Uterus (tissue), 4 donors: ENCODE measurements around the gene FAM118A. TPM values are rescaled to one million over a fixed set of nuclear protein-coding genes. Genes with fewer than 3 reads are reported as not detected.

ENCODE experiments used
- DNase-seq, 2 donors: peaks; one replicate each; pipeline ENCODE4 v3.0.0-alpha.2; 2019 to 2020
- H3K27ac ChIP-seq, 2 donors: fragments of 200-600 bp; sonication (generic); 1 replicate in 1 of 2; 2 replicates in 1 of 2; pipeline ENCODE4 v1.5.1; 2016 to 2018
- H3K27me3 ChIP-seq, 2 donors: fragments of 200-600 bp; sonication (generic); one replicate each; pipeline ENCODE4 v1.5.1; 2018 to 2019; ENCODE audit warnings: control low read depth in 1 of 2
- H3K36me3 ChIP-seq, 2 donors: fragments of 200-600 bp; sonication (generic); one replicate each; pipeline ENCODE4 v1.5.1; 2019; ENCODE audit warnings: control low read depth in 1 of 2
- H3K4me1 ChIP-seq, 2 donors: fragments of 200-600 bp; sonication (generic); one replicate each; pipeline ENCODE4 v1.5.1; 2018 to 2019; ENCODE audit warnings: control low read depth in 1 of 2
- H3K4me3 ChIP-seq, 2 donors: fragments of 200-600 bp; sonication (generic); 1 replicate in 1 of 2; 2 replicates in 1 of 2; pipeline ENCODE4 v1.5.1; 2018 to 2019; ENCODE audit warnings: mild to moderate bottlenecking in 1 of 2
- H3K9me3 ChIP-seq, 2 donors: fragments of 200-600 bp; sonication (generic); one replicate each; pipeline ENCODE4 v1.5.1; 2019; ENCODE audit warnings: control low read depth in 1 of 2
- POLR2A ChIP-seq, 2 donors: fragments of 450-650 bp; IDR thresholded peaks; one replicate each; pipeline ENCODE4 v1.6.1; 2016; ENCODE audit warnings: antibody characterized with exemption in 2 of 2, mild to moderate bottlenecking in 1 of 2, moderate library complexity in 1 of 2
- intact Hi-C: fragments of 100-400 bp; cut with DNase I; formaldehyde crosslinking; loops from one replicate; pipeline ENCODE4 v1.15.1; 2023; ENCODE audit warnings: low total_unique reads
- total RNA-seq, 4 donors: library from RNA; depleted of rRNA in 3 of 4; stranded (reverse); fragments of >200 nt in 3 of 4; gene quantifications; one replicate each; pipeline versions ENCODE4 v1.1.0 to v1.2.4, GENCODE V29; 2014 to 2023
- TF ChIP-seq, protein P1 (sequence below), 4 experiments: fragments of 200-600 bp in 2 of 4; fragments of 450-650 bp in 2 of 4; sonication (generic) in 2 of 4; IDR thresholded peaks; one replicate each; pipeline ENCODE4 v1.5.1; 2016 to 2019; ENCODE audit warnings: antibody characterized with exemption in 4 of 4, mild to moderate bottlenecking in 2 of 4, moderate library complexity in 1 of 4
- donor health status: DM: yes; HTN: yes; CAD: no.

Gene FAM118A
- total RNA-seq, 4 donors from 2014 or later, result 16.5 to 97.9 (median 46.7) TPM

DNA sequence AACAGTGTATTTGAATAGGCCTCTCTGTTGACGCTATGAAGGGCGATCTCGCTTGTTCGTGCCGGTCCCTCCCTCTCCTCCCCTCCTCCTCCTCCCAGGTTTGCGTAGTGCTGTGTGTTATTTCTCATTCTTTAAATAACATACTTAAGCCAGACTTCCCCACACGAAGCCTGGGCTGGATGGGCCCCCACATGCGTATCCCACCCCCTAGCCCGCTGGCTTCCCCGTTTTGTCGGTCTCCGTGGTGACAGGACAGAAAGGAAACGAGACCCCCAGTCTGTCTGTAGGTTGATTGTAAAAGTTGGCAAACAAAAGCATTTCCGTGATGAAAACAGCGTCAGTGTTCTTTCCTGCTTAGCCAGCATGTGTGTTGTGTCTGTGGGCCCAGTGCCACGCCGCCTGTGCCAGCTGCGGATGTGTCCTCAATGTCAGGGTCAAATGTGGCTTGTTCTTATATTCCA is 27.3 kb downstream of the FAM118A start:
- TF ChIP-seq POLR2A (IDR thresholded peaks at IDR 0.05), result no peak
- TF ChIP-seq, protein P1, sequence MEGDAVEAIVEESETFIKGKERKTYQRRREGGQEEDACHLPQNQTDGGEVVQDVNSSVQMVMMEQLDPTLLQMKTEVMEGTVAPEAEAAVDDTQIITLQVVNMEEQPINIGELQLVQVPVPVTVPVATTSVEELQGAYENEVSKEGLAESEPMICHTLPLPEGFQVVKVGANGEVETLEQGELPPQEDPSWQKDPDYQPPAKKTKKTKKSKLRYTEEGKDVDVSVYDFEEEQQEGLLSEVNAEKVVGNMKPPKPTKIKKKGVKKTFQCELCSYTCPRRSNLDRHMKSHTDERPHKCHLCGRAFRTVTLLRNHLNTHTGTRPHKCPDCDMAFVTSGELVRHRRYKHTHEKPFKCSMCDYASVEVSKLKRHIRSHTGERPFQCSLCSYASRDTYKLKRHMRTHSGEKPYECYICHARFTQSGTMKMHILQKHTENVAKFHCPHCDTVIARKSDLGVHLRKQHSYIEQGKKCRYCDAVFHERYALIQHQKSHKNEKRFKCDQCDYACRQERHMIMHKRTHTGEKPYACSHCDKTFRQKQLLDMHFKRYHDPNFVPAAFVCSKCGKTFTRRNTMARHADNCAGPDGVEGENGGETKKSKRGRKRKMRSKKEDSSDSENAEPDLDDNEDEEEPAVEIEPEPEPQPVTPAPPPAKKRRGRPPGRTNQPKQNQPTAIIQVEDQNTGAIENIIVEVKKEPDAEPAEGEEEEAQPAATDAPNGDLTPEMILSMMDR (IDR thresholded peaks at IDR 0.05), result no peak
- intact Hi-C loops, result no loop called here
- H3K27me3 ChIP-seq, result no peaks in the 10 kb centered on the region
- H3K9me3 ChIP-seq, result no peaks in the 10 kb centered on the region
- peak in 1 of 2 donors; percentile 43 for DNase-seq
- peak overlapping the region in 1 of 2 donors; percentile 52 for H3K27ac ChIP-seq
- no peak overlapping the region for H3K4me3 ChIP-seq
- H3K4me1 ChIP-seq, result no peaks in the 10 kb centered on the region
- no peaks in the 10 kb centered on the region for H3K36me3 ChIP-seq

DNA sequence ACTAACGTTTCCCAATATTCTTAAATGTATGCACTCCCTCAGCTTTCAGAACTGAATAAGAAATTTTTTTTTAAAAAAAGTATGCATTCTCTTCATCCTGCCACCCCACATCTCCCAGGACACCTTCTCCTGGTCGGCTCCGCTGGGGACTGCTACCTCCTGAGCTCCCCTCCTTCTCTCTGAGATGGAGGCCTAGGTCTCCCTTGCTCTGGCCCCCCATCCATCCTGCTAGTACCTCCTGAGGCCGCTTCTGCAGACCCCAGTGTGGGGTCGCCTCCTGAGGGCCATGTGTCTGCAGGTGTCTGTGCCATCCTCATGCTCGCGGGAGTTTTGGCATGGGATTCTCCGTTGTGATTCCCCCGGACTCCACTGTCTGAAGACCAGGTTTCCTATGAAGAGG is 27.8 kb downstream of the FAM118A start:
- no peaks in the 10 kb centered on the region for H3K9me3 ChIP-seq
- H3K4me3 ChIP-seq, result no peak overlapping the region
- no peak for TF ChIP-seq POLR2A (IDR thresholded peaks at IDR 0.05)
- TF ChIP-seq, protein P1 (IDR thresholded peaks at IDR 0.05), result no peak
- H3K36me3 ChIP-seq, result no peaks in the 10 kb centered on the region
- H3K27ac ChIP-seq, result peak overlapping the region in 1 of 2 donors; percentile 21
- intact Hi-C loops, result no loop called here
- no peaks in the 10 kb centered on the region for H3K4me1 ChIP-seq
- H3K27me3 ChIP-seq, result no peaks in the 10 kb centered on the region
- DNase-seq, result no peak

DNA sequence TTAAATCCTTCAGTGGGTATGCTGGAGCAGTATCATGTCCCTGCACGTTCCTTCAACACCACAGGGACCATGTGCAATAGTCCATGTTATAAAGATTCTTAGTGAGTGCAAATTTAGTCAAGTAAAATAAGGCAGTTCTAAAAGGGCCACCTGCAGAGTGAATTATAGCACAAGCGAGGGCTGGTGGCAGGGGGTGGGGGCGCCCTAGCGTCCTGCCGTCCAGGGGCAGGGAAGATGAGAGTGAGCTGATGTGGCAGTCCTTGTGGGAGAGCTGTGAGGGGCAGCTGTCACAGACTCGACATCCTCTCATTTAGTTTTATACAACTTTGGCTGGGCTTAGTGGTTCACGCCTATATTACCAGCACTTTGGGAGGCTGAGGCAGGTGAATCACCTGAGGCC is 29.1 kb downstream of the FAM118A start:
- no peak for DNase-seq
- intact Hi-C loops, result no loop called here
- TF ChIP-seq, protein P1 (IDR thresholded peaks at IDR 0.05), result no peak
- no peak for TF ChIP-seq POLR2A (IDR thresholded peaks at IDR 0.05)
- no peaks in the 10 kb centered on the region for H3K4me1 ChIP-seq
- no peak overlapping the region for H3K27ac ChIP-seq
- H3K4me3 ChIP-seq, result no peak overlapping the region
- no peaks in the 10 kb centered on the region for H3K27me3 ChIP-seq
- no peaks in the 10 kb centered on the region for H3K36me3 ChIP-seq
- no peaks in the 10 kb centered on the region for H3K9me3 ChIP-seq

DNA sequence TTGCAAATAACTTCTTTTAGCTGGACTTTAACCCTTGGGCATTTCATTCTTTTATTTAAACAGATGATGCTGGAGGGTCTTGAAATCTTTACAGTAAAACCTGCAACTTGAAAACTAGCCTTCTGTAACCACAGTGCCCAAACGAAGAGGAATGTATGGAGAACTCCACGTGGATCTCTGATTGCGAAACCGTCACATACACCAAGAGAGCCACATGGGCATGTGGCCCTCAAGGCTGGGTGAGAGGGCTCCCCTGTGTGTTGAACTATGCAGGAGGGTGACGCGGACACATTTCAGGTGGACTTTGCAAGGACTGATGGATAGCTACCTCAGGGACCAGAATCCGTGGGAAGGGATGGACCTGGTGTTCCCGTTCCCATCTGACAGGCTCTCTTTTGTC is 30.6 kb downstream of the FAM118A start:
- DNase-seq, result no peak
- no peak overlapping the region for H3K27ac ChIP-seq
- no peaks in the 10 kb centered on the region for H3K9me3 ChIP-seq
- H3K4me3 ChIP-seq, result no peak overlapping the region
- H3K4me1 ChIP-seq, result no peaks in the 10 kb centered on the region
- H3K36me3 ChIP-seq, result no peaks in the 10 kb centered on the region
- no peaks in the 10 kb centered on the region for H3K27me3 ChIP-seq
- TF ChIP-seq, protein P1 (IDR thresholded peaks at IDR 0.05), result no peak
- no peak for TF ChIP-seq POLR2A (IDR thresholded peaks at IDR 0.05)
- intact Hi-C loops, result no loop called here

DNA sequence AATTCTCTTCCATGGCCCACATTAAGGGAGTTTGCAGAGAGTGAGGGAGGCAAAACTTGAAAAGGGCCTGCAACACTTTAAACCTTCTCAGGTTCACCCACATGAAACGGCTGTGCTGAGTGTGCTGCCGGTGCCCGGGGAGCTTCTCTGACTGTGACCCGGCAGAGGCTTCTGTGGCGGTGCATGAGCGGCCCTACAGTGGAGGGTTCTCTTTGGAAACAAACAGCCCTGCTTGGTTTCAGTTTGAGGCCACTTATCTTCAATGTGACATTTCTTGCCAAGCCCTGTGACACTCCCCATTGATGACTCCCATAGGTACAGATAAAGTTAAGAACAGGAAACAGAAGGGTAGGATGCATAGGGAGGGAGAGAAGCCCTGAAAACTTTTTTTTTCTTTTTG is 31.8 kb downstream of the FAM118A start:
- Histone ChIP-seq H3K4me3 (no peak overlapping the region), H3K27ac (no peak overlapping the region), H3K4me1 (no peaks in the 10 kb centered on the region), H3K27me3 (no peaks in the 10 kb centered on the region), H3K36me3 (no peaks in the 10 kb centered on the region), H3K9me3 (no peaks in the 10 kb centered on the region)
- intact Hi-C loops, result no loop called here
- no peak for DNase-seq
- no peak for TF ChIP-seq POLR2A (IDR thresholded peaks at IDR 0.05)
- TF ChIP-seq, protein P1 (IDR thresholded peaks at IDR 0.05), result no peak
